CD4-positive, alpha-beta T cell treated with Interleukin-2 at 100 ng/mL for 4 hours (primary cell): ENCODE data around the gene BAG3.
"Not testable (repeated sequence)": the region's sequence is repeated elsewhere in the genome, so short reads cannot be mapped to it uniquely, and the experiment has no call there.

Source experiments
- DNase-seq: peaks from one replicate; pipeline ENCODE4 v3.0.0-alpha.2; 2020; ENCODE audit warnings: low spot score

Gene BAG3

GRCh38 chr10:119650692-119651513 is at the start of gene BAG3:
Gene BAG3, plus strand, starts transcription at chr10:119651380. Its CDS starts 296 bp downstream, at chr10:119651676.
- DNase-seq, result peak; percentile 76

GRCh38 chr10:119602241-119603095 is 48.7 kb upstream of the BAG3 start:
- DNase-seq, result peak; percentile 44

DNA sequence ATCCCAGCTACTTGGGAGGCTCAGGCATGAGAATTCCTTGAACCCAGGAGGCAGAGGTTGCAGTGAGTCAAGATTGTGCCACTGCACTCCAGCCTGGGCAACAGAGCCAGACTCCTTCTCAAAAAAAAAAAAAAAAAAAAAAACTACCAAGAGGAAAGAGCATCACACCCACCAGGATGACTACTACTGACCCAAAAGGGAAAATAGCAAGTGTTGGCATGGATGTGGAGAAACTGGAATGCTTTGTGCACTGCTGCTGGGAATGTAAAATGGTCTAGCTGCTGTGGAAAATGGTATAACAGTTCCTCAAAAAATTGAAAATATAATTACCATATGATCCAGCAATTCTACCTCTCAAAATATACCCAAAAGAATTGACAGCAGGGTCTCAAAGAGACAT is 46.7 kb upstream of the BAG3 start:
- no peak for DNase-seq

DNA sequence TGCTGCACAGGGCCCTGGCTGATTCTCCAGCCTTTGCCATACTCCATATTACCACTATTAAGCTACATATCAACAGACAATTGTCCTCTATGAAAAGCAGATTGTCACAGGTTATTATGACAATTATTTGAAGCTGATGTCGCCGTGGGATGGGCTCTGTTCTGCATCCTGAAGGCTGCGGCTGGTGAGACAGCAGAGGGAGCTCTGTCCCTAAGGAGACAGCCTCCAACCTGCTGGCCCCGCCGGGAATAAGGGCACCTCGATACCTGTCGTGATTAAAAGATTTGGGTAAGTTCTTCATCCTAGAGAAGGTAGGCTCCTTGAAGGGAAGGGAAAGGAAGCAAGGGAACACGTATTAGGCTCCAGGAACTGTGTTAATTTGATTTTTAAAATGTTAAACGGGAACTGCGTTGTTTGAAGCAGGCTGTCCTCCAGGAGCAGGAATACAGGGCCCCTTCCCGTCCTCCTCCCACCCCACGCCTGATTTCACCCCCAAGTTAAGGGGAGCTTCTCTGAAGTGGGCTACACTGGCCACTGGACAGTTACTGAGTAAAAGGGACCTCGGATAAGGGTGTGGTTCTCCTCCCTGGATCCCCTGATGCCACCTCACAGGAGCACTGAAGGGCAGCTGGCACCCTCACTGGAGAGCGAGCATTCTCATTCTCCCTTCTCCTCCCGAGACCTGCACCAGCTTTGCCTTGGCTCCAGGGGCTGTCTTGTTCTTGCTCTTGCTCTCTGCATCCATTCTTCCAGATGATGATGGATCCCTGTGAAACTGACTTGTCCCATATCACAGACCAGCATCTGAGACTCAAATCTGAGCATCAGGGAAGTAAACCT is 42.6 kb upstream of the BAG3 start:
- peak; percentile 43 for DNase-seq

GRCh38 chr10:119609516-119609915 is 41.7 kb upstream of the BAG3 start:
- DNase-seq, result no peak

GRCh38 chr10:119611433-119611832 is 39.7 kb upstream of the BAG3 start:
- no peak for DNase-seq

DNA sequence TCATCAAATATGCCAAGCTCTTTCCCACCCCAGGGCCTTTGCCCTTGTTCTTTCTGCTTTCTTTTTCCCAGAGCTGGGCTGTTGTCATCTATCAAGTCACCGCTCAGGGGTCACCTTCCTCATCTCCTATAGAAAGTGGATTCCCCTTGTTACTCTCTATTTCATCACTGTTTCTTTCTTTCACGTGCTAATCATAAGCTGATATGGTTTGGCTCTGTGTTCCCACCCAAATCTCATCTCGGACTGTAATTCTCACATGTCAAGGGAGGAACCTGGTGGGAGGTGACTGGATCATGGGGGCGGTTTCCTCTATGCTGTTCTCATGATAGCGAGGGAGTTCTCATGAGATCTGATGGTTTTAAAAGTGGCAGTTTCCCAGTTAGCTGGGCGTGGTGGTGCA is 37.4 kb upstream of the BAG3 start:
- DNase-seq, result no peak

DNA sequence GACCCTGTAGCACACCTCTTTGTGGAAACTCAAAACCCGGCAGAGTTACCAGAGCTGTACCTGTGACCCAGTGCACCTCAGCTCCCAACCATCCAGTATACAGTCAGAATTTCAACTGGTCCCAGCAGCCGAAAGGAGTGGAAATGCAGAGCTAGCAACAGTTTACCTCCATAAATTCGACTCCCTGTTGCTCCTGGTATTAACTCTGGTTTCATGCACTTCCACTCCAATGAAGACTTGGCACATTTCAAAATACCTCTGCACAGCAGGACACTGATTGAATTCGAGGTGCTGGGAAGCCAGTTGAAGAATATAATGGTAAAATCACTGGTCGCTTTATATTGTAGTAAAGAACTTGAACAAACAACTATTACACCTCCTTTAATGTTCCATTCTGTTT is 36.5 kb upstream of the BAG3 start:
- no peak for DNase-seq

GRCh38 chr10:119616882-119617570 is 34.2 kb upstream of the BAG3 start:
- no peak for DNase-seq

DNA sequence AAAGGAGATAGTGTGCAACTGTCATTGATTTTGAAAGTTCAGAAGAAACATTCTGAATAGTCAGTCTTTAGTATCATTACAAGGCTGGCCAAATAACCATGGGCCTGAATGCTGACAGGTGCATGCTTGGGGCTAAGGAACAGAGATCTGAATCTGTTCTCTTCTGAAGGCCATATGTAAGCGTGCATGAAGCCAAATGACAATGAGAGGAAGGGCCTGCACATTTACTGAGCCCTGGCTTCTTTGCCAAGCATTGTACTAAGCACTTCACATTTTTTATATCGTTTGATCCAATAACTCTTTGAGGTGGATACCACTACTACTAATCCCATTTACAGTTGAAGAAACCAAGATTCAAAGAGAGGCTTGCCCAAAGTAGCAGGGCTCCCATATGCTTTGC is 32.0 kb upstream of the BAG3 start:
- no peak for DNase-seq

GRCh38 chr10:119619811-119620210 is 31.4 kb upstream of the BAG3 start:
- DNase-seq, result not testable (repeated sequence)

DNA sequence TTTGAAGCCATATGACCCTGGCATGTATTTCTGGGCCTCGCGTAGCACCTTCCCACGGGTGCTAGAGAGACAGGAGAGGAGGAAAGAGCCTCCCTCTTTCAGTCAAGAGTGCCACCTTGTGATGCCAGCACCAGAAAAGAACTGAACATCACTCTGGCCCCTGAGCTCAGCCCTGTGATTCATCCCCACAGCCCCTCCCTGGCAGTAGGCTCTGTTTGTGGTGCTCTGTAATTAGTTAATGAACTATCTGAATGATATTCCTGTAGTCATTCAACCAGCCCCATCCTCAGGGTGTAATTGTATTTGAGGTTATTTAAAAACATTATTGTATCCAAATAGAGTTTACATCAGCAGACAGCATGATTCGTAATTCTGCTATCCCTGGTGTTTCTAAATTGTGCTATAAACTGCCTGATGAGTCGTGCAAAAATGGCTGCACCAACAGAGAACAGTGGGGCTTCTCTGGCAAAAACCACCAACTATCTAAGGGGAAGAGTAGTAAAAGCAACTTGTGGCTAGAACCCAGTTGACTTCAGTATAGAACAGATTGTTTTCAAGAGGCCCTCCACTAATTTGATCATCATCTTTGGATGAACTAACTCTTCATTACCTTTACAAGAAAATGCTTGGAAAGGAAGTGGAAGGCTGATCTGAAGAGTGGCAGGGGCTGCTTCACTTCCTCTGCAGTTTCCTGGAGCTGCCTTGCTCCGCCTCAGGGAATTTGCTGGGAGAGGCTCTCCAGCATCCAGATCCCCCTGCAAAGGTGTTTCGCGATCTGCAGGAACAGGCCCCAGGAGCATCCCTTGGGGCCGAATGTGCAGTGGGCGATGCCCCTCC is 30.7 kb upstream of the BAG3 start:
- DNase-seq, result no peak

DNA sequence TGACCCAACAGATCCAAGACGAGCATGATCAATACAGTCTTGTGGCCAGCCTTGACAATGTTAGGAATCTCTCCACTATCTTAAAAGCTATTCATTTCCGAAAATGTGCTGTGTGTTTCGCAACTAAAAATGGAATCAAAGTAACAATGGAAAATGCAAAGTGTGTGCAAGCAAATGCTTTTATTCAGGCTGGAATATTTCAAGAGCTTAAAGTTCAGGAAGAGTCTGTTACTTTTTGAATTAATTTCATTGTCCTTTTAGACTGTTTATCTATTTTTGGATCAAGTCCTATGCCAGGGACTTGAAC is 30.1 kb upstream of the BAG3 start:
- DNase-seq, result no peak

DNA sequence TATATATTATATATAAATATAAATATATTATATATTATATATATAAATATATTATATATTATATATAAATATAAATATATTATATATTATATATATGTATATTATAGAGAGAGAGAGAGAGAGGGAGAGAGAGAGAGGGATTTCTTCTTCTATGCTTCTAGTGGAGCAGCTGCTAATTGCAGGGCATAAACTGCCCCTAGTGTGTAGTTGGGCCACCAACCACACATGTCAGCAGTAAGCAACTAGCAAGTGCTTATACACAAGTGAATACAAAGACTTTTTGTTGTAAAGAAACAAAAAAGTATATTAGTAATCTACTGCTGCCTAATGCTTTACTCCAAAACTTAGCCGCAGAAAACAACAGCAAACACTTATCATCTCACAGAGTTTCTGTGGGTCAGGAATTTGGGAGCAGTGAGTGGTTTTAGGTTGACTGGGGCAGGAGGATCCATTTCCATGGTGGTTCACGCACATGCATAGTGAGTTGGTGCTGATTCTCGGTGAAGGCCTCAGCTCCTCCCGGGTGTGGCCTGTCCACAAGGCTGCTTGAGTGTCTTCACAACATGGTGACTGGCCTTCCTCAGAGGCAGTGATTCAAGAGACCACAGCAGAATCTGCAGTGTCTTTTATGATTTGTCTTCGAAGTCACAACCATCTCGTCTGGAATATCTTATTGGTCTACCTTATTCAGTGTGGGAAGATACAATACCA is 25.5 kb upstream of the BAG3 start:
- DNase-seq, result no peak

DNA sequence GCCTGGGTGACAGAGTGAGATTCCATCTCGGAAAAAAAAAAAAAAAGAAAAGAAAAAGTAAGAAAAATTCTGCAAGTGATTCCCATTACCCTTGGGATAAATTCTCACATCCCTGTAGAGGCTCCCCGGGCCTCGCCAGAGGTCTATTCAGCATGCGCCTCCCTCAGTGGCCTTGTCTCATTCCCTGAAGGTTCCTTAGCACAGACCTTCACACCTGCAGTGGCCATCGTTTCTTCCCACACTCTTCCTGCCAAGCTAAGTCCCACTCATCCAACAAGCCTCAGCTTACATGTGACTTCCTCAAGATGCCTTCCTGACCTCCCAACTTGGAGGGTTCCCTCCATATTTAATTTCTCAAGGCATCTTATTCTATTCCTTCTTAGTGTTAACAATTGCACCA is 20.9 kb upstream of the BAG3 start:
- no peak for DNase-seq

GRCh38 chr10:119633538-119634218 is 17.5 kb upstream of the BAG3 start:
- DNase-seq, result no peak

DNA sequence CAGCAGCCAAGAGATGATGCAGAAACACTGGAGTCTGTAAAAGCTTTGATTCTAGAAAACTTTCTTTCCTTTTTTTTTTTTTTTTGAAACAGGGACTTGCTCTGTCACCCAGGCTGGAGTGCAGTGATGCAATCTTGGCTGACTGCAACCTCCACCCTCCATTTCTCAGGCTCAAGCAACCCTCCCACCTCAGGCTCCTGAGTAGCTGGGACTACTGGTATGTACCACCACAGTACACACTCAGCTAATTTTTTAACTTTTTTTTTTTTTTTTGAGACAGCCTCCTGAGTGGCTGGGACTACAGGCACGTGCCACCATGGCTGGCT is 17.0 kb upstream of the BAG3 start:
- DNase-seq, result no peak

GRCh38 chr10:119637631-119638030 is 13.5 kb upstream of the BAG3 start:
- no peak for DNase-seq

DNA sequence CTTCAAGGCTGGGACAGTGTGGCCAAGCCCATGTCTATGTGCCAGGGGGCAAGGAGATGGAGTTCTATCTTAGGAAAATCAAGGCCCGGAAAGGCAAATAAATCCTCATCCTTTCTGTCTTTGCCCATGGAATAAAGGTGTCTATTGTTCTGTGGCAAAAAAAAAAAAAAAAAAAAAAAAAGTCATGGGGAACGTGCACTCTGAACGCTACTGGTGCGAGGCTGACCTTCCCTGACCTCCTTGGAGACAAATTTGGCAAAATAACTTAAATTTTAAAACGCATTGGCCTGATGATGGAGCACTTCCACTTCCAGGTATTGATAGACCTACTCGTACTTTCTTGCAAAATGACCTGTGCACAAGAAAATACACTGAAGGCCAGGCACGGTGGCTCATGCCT is 12.2 kb upstream of the BAG3 start:
- no peak for DNase-seq

DNA sequence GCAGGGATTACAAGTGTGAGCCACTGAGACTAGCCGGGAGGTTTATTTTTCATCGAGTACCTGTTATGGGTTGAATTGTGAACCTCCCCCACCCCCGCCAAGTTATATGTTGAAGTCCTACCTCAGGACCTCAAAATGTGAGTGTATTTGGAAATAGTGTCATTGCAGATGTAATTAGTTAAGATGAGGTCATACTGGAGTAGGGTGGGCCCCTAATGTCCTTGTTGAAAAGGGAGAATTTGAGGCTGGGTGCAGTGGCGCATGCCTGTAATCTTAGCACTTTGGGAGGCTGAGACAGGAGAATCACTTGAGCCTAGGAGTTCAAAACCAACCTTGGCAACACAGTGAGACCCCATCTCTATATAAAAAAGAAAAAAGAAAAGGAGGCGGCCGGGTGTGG is 10.8 kb upstream of the BAG3 start:
- DNase-seq, result no peak
